Measurements from ENCODE around the gene IBSP.

IBSP gene

GRCh38 chr4:87834401-87834800, 35.0 kb downstream of the IBSP start:
- TF ChIP-seq EZH2 (optimal IDR thresholded peaks at IDR 0.05; ENCODE audit: low read depth, low read length) = no peak

GRCh38 chr4:87835197-87835596, 35.8 kb downstream of the IBSP start:
- Histone ChIP-seq H3K9me2 (replicated peaks; ENCODE audit: insufficient read depth, low read length) (no peaks in the 10 kb centered on the region), H4K20me1 (ENCODE audit: insufficient read depth, low read length) (no peaks in the 10 kb centered on the region), H3K9ac (ENCODE audit: low read length) (no peak overlapping the region), H3K4me3 (ENCODE audit: low read length) (no peak overlapping the region), H3K79me2 (ENCODE audit: low read length) (no peaks in the 10 kb centered on the region), H3K9me3 (replicated peaks; ENCODE audit: insufficient read depth, low read length) (no peaks in the 10 kb centered on the region), H3K27ac (ENCODE audit: low read length) (no peak overlapping the region), H3K4me1 (ENCODE audit: low read length) (no peaks in the 10 kb centered on the region), H3K36me3 (replicated peaks; ENCODE audit: insufficient read depth, low read length) (no peaks in the 10 kb centered on the region), H2AFZ (ENCODE audit: low read length) (no peak overlapping the region), H3K27me3 (replicated peaks; ENCODE audit: insufficient read depth, low read length) (no peaks in the 10 kb centered on the region), H3F3A (ENCODE audit: insufficient read depth, low read length) (no peaks in the 10 kb centered on the region), H3K4me2 (ENCODE audit: low read depth, low read length) (no peak overlapping the region)
- no peak for DNase-seq
- TF ChIP-seq EZH2phosphoT487 (IDR thresholded peaks at IDR 0.05; ENCODE audit: low read length) (no peak), CTCF (IDR thresholded peaks at IDR 0.05; ENCODE audit: low read length) (no peak), EZH2 (optimal IDR thresholded peaks at IDR 0.05; ENCODE audit: low read depth, low read length) (no peak)

More at GRCh38 chr4:87834401-87834800, 35.0 kb downstream of the IBSP start:
- H3K4me2 ChIP-seq (ENCODE audit: low read depth, low read length) = no peak overlapping the region
- no peak overlapping the region for H3K9ac ChIP-seq (ENCODE audit: low read length)
- H4K20me1 ChIP-seq (ENCODE audit: insufficient read depth, low read length) = no peaks in the 10 kb centered on the region
- no peaks in the 10 kb centered on the region for H3K9me3 ChIP-seq (replicated peaks; ENCODE audit: insufficient read depth, low read length)
- H3K27me3 ChIP-seq (replicated peaks; ENCODE audit: insufficient read depth, low read length) = no peaks in the 10 kb centered on the region
- H3K36me3 ChIP-seq (replicated peaks; ENCODE audit: insufficient read depth, low read length) = no peaks in the 10 kb centered on the region
- H3K79me2 ChIP-seq (ENCODE audit: low read length) = no peaks in the 10 kb centered on the region
- no peak overlapping the region for H2AFZ ChIP-seq (ENCODE audit: low read length)
- no peak overlapping the region for H3K4me3 ChIP-seq (ENCODE audit: low read length)
- no peak overlapping the region for H3K27ac ChIP-seq (ENCODE audit: low read length)
- no peaks in the 10 kb centered on the region for H3F3A ChIP-seq (ENCODE audit: insufficient read depth, low read length)
- no peaks in the 10 kb centered on the region for H3K9me2 ChIP-seq (replicated peaks; ENCODE audit: insufficient read depth, low read length)
- no peaks in the 10 kb centered on the region for H3K4me1 ChIP-seq (ENCODE audit: low read length)
- DNase-seq = no peak

GRCh38 chr4:87835743-87836142, 36.4 kb downstream of the IBSP start:
- DNase-seq = no peak
- H3K27ac ChIP-seq (ENCODE audit: low read length) = no peak overlapping the region
- no peaks in the 10 kb centered on the region for H3K9me3 ChIP-seq (replicated peaks; ENCODE audit: insufficient read depth, low read length)
- H3K27me3 ChIP-seq (replicated peaks; ENCODE audit: insufficient read depth, low read length) = no peaks in the 10 kb centered on the region
- H3K4me2 ChIP-seq (ENCODE audit: low read depth, low read length) = no peak overlapping the region
- no peak overlapping the region for H3K4me3 ChIP-seq (ENCODE audit: low read length)
- no peak overlapping the region for H3K9ac ChIP-seq (ENCODE audit: low read length)
- H4K20me1 ChIP-seq (ENCODE audit: insufficient read depth, low read length) = no peaks in the 10 kb centered on the region
- no peaks in the 10 kb centered on the region for H3K79me2 ChIP-seq (ENCODE audit: low read length)
- H3K36me3 ChIP-seq (replicated peaks; ENCODE audit: insufficient read depth, low read length) = no peaks in the 10 kb centered on the region
- no peaks in the 10 kb centered on the region for H3F3A ChIP-seq (ENCODE audit: insufficient read depth, low read length)
- H2AFZ ChIP-seq (ENCODE audit: low read length) = no peak overlapping the region
- no peaks in the 10 kb centered on the region for H3K4me1 ChIP-seq (ENCODE audit: low read length)
- TF ChIP-seq EZH2phosphoT487 (IDR thresholded peaks at IDR 0.05; ENCODE audit: low read length) (no peak), CTCF (IDR thresholded peaks at IDR 0.05; ENCODE audit: low read length) (no peak), EZH2 (optimal IDR thresholded peaks at IDR 0.05; ENCODE audit: low read depth, low read length) (no peak)
- H3K9me2 ChIP-seq (replicated peaks; ENCODE audit: insufficient read depth, low read length) = no peaks in the 10 kb centered on the region

- H3K4me2 ChIP-seq (ENCODE audit: low read depth, low read length) = no peak overlapping the region
- no peaks in the 10 kb centered on the region for H3K36me3 ChIP-seq (replicated peaks; ENCODE audit: insufficient read depth, low read length)
- H3K9me2 ChIP-seq (replicated peaks; ENCODE audit: insufficient read depth, low read length) = no peaks in the 10 kb centered on the region
- no peaks in the 10 kb centered on the region for H3K4me1 ChIP-seq (ENCODE audit: low read length)
- DNase-seq = no peak
- H4K20me1 ChIP-seq (ENCODE audit: insufficient read depth, low read length) = no peaks in the 10 kb centered on the region
- no peaks in the 10 kb centered on the region for H3K79me2 ChIP-seq (ENCODE audit: low read length)
- no peak overlapping the region for H3K4me3 ChIP-seq (ENCODE audit: low read length)
- H3K9me3 ChIP-seq (replicated peaks; ENCODE audit: insufficient read depth, low read length) = no peaks in the 10 kb centered on the region
- H3F3A ChIP-seq (ENCODE audit: insufficient read depth, low read length) = no peaks in the 10 kb centered on the region
- TF ChIP-seq EZH2 (optimal IDR thresholded peaks at IDR 0.05; ENCODE audit: low read depth, low read length) (no peak), CTCF (IDR thresholded peaks at IDR 0.05; ENCODE audit: low read length) (peak; percentile 15)
- no peak overlapping the region for H3K9ac ChIP-seq (ENCODE audit: low read length)
- no peak overlapping the region for H3K27ac ChIP-seq (ENCODE audit: low read length)
- no peak overlapping the region for H2AFZ ChIP-seq (ENCODE audit: low read length)
- no peaks in the 10 kb centered on the region for H3K27me3 ChIP-seq (replicated peaks; ENCODE audit: insufficient read depth, low read length)
These were observed 38.9 kb downstream of the IBSP start for GRCh38 chr4:87838205-87838604.
